GM12892 (cell line): ENCODE data around the gene CARMIL1.

Experiments
- POLR2A ChIP-seq: IDR thresholded peaks from 2 replicates; pipeline ENCODE4 v1.6.1; 2011; ENCODE audit warnings: low read depth, low read length, control low read depth
- POLR2AphosphoS5 ChIP-seq: IDR thresholded peaks from 2 replicates; pipeline ENCODE4 v1.6.1; 2011; ENCODE audit warnings: low read depth, low read length, control low read depth
- TAF1 ChIP-seq: IDR thresholded peaks from 2 replicates; pipeline ENCODE4 v1.6.1; 2011; ENCODE audit warnings: low read depth, mild to moderate bottlenecking, control low read depth, low read length, borderline replicate concordance

GRCh38 chr6:25336996-25337395 is 57.8 kb downstream of the CARMIL1 start:
- TF ChIP-seq POLR2A, result no peak
- TF ChIP-seq POLR2AphosphoS5, result no peak
- no peak for TF ChIP-seq TAF1
